CD4-positive, alpha-beta T cell treated with Interferon gamma for 1 hour (primary cell): ENCODE results near the gene ATL1.
"Not testable (repeated sequence)": the region's sequence is repeated elsewhere in the genome, so short reads cannot be mapped to it uniquely, and the experiment has no call there.

Experiments used
- DNase-seq: peaks from one replicate; pipeline ENCODE4 v3.0.0-alpha.2; 2020

Gene ATL1

DNA sequence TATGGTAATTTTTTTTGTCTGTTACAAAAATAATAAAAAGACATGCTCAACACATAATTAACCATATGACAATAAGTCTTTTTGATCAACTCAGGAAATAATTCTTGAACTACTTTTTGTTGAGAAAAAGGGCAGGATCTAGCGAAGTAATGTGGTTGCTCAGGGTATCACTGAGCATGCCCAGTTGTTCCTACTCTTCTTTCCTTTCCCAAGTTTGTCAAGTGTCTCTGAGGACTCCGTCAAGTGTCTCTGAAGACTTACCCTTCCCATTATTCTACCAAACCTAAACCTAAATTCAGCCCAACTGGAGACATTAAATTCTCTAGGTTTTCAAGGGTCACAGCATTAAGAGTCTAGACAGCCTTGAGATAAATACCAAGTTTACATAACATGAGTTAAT lies 104.6 kb downstream of the ATL1 start:
- not testable (repeated sequence) for DNase-seq

DNA sequence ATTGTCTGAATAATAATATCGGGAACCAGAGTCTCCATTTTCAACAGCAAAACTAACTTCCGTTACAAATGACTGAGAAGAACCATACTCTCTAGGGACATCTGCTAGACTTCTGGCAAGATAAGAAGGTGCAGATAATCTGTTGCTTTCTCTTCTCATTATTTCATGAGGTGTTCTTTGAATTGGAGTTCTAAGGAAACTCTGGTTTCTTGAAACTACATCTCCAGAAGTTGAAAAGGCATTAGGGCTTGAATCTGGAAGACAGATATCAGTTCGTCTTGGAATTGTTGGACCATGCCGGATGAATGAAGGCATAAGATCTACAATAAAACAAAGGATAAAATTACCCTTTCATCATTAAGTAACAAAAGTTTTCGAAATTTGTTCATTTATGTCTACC lies 105.4 kb downstream of the ATL1 start:
- DNase-seq = not testable (repeated sequence)

DNA sequence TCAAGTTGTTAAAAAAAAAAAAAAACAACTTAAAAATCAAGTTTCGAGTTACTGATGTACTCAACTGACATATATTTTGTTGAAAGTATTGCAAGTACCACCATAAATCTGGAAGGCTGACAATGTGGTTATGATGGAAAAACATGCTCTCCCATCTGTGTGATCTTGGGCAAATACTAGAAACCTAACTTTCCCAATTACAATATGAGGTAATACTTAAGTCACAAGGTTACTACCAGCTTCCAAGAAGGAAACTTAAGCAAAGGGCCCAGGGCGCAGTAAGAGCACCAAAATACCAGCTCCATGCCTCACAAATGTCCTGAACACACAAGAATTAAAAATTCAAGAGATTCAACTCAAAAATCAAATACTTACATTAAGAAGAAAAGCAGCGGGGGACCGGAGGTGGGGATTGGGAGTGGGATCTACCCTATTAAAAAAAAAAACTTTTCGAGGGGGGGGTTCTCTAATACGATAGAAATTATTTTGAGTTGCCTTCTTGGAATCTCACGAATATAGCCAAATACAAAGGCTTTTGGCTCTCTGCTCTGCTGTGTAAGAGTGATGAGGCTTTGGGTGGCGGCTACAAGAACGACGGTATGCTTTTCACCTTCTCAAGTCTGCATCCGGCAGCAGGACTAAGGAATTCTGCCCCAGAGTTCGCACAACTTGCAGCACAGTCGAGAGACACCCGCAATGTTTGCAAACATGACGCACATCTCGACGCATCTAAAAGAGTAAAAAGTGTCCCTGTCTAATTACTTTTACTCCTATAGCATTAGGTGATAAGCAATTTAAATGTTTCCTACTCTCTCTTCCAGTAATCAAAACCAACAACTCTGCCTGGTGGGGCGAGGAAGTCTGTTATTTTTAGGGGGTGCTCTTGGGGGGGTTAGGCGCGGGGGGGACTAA lies 107.1 kb downstream of the ATL1 start:
- DNase-seq = peak; percentile 26

DNA sequence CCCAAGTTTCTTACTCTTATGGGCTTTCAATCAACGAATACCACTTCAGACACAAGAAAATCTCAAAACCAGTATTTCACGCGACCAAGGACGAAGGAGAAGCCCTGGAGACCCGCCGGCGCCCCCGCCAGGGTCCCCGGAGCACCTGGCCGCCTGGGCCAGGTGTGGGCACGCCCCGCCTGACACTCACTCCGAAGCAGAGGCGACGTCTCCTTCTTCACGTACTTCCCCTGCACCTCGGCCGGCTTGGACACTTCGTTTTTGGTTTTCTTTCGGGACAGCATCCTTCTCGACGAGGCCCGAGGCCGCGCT lies 107.7 kb downstream of the ATL1 start:
- DNase-seq = peak; percentile 50

DNA sequence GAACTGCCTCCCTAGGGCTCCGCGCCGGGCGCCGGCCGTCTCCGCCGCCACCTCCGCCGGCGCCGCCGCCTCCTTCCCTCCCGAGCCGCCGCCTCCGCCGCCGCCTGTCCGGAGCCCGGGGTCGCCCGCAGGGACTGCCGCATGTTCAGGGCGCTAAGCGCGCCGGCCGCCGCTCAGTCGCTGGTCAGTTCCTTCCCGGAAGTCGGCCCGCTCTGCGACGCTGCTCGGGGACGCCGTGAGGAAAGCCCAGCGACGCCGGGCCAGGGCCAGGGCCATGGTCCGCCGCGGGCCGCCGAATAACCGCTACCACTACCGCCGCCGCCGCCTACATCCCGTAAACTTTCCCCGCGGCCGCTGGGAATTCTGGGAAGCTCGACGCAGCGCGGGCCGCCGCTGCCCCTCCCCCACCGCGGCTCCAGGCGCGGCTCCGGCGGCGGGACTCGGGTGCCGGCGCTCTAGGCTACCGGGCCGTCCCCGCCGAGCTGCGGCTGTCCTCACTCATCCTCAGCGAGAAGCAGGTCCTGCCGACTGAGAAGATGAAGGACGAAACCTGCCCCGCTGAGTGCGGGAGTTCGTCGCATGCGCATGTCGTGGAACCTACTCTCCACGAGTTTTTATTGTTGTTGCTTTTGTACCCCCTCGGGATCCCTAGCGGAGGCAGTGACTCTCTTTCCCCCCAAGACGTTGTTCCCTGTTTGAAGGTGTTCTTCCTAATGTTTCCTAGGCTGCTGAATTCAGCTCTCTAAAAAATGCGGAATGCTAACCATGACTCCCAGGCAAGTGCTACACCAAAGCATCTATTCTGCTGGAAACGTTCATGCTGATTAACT lies 108.3 kb downstream of the ATL1 start, which contains the start of gene SAV1:
SAV1 (minus strand) TSS at position 311 of the 830 bp plus-strand sequence. CDS start 339 bp downstream, outside the sequence.
- peak; percentile 54 for DNase-seq

DNA sequence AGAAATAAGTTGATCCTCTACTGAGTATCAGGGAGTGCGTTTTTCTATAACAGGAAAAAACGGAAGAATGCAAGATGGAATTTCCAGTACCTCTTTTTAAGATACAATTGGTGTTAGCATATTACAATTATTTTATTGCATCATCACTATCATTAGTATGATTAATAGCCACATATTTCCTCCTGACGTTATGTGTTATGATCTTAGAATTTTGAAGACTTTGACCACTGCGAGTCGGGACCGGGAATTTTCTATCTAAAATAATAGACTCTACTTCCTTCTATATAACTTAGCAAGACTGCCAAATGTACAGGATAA lies 108.8 kb downstream of the ATL1 start:
- DNase-seq = no peak

DNA sequence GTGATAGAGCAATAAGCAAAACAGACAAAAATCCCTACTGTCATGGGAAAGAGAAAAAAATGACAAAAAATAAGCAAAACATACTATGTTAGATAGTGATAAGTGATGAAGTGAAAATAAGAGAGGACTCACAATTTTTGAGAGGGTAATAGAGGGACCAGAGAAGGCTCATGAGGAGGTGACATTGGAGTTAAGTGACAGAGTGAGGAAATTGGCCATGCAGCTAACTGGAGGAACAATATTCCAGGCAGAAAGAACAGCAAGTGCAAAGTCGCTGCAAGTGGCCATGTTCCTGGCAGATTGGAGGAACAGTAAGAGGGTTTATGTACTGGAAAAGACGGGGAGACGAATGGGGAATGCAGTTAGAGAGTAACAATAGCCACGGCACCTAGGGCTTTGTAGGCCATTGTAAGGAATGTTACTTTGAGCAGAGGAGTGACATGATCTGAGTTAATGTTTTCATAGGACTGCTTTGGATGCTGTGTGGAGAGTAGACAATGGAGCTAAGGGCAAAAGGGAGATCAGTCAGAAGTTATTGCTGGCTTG lies 109.6 kb downstream of the ATL1 start:
- no peak for DNase-seq

DNA sequence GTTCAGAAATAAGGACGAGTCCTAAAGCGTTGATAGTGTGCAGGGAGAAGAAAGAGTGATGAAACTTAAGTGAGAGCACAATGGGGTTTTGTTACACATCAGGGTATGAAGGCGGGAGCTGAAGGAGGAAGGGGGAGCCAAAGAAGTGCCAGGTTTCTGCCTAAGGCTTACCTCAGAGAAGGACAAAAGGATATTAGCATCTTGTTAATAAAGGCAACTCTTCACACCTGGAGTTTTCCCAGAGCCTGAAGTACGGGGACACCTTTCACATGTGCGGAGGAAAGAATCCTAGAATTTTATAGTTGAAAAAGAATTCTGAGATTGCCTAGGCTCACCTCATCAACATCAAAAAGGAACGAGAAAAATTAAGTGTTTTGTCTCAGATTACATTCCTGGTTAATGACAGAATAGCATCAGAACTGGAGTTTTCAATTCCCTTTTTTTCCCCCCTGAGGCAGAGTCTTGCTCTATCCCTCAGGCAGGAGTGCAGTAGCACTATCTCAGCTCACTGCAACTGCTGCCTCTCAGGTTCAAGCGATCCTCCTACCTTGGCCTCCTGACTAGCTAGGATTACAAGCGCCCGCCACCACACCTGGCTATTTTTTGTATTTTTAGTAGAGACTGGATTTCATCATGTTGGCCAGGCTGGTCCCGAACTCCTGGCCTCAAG lies 110.4 kb downstream of the ATL1 start:
- DNase-seq = no peak

DNA sequence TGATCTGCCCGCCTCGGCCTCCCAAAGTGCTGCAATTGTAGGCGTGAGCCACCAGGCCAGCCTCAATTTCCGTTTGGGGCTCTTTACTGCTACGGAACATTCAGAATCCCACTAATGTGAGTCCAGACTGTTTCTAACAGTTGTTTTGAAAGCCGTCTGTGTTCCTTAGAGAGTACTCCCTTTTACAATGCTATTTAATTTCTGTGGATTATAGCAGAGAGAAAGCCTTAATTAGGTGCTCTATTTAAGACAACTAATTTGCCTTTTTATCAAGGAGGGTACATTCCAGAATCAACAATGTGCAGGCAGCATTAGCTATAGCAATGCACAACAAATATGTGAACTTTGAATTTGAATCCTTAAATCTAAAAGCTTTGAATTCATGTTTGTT lies 110.9 kb downstream of the ATL1 start:
- DNase-seq = no peak

DNA sequence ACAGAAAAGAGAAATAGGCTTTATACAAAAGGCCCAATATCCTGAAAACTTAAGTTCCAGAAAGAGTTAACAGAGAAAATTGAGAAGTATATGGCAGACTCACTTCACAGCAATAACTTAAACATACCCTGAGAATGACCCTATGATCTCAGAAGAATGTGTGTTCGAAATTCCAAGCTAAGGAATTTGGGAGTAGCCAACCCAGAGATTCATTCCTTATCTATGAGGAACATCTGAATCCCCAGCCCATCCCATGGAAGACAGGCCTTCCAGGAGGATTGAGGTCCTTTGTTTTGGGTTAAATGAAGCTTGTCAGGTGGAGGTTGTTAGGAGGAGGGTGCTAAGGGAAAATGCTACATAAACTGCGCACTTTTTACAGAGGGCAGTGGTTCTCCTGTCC lies 115.7 kb downstream of the ATL1 start:
- no peak for DNase-seq

DNA sequence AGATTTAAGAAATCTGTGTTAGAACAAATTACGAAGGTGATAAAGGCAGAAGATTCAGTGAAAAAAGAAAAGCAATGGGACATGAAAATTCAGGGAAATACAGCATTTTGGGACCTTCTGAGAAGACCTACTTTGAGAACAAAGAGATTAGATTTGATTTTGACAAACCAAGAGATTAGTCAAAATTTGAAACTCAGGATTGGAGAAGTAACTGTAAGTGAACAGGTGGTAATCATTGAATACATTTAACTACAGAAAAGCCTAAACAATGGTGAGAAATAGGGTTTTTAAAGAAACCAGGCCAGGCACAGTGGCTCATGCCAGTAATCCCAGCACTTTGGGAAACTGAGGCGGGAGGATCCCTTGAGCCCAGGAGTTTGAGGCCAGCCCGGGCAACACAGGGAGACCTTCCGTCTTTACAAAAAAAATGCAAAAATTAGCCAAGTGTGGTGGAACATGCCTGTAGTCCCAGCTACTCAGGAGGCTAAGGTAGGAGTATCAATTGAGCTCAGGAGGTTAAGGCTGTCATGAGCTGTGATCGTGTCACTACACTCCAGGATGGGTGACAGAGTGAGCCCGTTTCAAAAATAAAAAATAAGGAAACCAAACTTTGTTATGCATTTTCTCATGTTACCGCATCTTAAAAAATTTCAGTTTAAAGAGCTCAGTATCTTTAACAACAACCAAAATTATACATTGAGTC lies 117.0 kb downstream of the ATL1 start:
- DNase-seq = no peak

DNA sequence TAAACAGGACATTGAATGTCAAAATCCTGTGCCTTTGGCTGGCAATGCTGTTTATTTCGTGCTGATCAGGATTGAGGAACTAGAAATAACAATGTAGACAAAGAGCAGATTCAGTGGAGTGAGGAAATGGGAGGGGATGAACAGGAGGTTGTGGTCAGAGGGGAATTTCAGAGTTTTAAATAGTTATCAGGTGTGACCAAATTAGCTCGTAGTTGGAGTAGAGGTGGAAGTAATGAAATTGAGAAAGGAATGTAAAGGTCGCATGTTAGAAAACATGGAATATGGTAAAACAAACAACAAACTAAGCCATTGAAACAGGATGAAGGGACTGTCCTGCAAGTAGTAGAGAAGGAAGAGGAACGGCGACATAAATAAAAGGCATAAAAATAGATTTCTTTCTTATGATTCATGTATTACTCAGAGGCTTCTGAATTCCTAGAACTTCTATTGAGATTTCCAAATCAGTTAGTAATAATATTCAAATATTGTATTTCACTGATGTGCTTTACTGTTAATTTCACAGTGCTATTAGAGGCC lies 117.7 kb downstream of the ATL1 start:
- DNase-seq = no peak

DNA sequence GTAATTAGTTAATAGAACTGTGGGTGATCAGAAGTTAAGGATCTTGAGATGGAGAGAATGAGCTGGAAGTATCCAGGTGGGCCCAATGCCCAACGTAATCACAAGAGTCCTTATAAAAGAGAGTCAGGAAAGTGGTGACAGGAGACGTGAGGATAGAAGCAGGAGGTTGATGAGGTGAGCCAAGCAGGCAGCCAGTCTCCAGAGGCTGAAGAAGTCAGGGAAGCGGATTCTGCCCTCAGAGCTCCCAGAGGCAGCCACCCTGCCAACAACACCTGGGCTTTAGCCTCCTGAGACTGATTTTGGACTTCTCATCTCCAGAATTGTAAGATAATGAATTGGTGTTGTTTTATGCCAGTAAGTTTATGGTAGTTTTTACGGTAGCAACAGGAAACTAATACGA lies 118.2 kb downstream of the ATL1 start:
- DNase-seq = no peak

DNA sequence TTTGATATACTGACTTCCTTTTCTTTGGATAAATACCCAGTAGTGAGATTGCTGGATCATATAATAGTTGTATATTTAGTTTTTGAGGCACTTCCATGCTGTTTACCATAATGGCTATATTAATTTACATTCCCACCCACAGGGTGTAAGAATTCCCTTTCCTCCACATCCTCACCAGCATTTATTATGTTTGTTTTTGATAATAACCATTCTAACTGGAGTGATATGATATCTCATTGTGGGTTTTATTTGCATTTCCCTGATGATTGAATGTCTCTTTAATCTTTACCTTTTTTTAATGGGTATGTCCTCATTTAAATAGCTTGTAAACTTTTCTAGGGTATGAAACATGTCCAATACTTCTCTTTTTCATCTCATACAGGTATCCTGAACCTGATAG lies 119.7 kb downstream of the ATL1 start:
- DNase-seq = no peak
